Chondrocyte (in vitro differentiated cells): ENCODE data around the gene SERINC5. TPM values are rescaled to one million over a fixed set of nuclear protein-coding genes. Genes with fewer than 3 reads are reported as not detected.

Experiments
- DNase-seq: peaks from one replicate; pipeline ENCODE4 v3.0.0; 2021; ENCODE audit warnings: mixed read lengths, low spot score
- H3K27ac Mint-ChIP-seq: one replicate; pipeline ENCODE4 v1.8.0; 2021; ENCODE audit warnings: mild to moderate bottlenecking, moderate library complexity, mixed read lengths; ENCODE audit not compliant: unreplicated experiment
- H3K27me3 Mint-ChIP-seq: 2 replicates; pipeline ENCODE4 v1.8.0; 2021; ENCODE audit warnings: low read depth, mixed read lengths
- H3K36me3 Mint-ChIP-seq: 2 replicates; pipeline ENCODE4 v1.8.0; 2021; ENCODE audit warnings: low read depth, mixed read lengths
- H3K4me1 Mint-ChIP-seq: 2 replicates; pipeline ENCODE4 v1.8.0; 2021; ENCODE audit warnings: low read depth, mild to moderate bottlenecking, mixed read lengths
- H3K4me3 Mint-ChIP-seq: one replicate; pipeline ENCODE4 v1.8.0; 2021; ENCODE audit warnings: mild to moderate bottlenecking, moderate library complexity, mixed read lengths; ENCODE audit not compliant: unreplicated experiment
- H3K9me3 Mint-ChIP-seq: 2 replicates; pipeline ENCODE4 v1.8.0; 2021; ENCODE audit warnings: low read depth, mixed read lengths
- CTCF ChIP-seq: fragments of 200-600 bp; sonication (generic); IDR thresholded peaks from 2 replicates; pipeline ENCODE4 v1.5.0; 2021; ENCODE audit warnings: antibody characterized with exemption, mild to moderate bottlenecking, moderate library complexity
- total RNA-seq: library from RNA; stranded (reverse); gene quantifications from 3 replicates; pipeline ENCODE4 v1.2.1, GENCODE V29; 2021

Gene SERINC5
- total RNA-seq, 1 donor from 2014 or later: 41.5 TPM

DNA sequence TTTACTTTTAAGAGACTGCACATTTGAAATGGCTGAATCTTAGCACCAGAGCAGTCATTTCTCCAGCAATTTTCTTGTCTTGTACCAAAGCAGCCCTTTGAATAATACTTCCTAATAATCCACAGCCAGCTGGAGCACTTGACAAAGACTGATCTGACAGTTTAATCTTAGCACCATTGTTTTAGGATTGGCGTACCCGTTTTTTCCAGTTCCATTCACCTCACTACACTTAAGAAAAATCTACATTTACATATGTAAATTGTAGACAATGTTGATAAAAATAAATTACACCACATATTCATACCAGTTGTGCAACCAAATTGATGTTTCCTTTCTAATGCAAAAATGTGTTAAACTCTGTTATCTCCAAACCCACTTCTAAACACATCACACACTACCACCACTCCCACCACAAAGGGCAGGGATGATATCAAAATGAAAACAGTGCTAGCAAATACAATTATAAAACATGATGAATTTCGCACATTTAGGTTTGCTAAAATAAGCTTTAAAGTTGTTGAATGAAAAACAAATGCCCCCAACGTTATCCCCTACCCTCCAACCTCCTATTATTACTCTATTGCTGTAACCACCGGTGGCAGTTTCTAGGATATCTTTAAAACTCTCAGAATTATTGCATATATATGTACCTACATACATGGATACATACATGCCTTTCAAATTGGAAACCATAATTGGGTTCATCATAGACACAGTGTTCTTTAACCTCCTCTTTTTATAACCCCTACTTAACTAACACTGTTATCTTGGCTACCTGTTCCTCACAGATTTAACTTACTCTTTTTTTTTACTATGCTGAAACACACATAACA lies 21.5 kb downstream of the SERINC5 start:
- Mint-ChIP-seq H3K4me1 (peaks cover 39% of the 10 kb centered on the region), H3K27ac (no peak overlapping the region), H3K27me3 (no peaks in the 10 kb centered on the region), H3K9me3 (no peaks in the 10 kb centered on the region), H3K36me3 (no peaks in the 10 kb centered on the region), H3K4me3 (no peak overlapping the region)
- DNase-seq: no peak
- TF ChIP-seq CTCF: no peak

DNA sequence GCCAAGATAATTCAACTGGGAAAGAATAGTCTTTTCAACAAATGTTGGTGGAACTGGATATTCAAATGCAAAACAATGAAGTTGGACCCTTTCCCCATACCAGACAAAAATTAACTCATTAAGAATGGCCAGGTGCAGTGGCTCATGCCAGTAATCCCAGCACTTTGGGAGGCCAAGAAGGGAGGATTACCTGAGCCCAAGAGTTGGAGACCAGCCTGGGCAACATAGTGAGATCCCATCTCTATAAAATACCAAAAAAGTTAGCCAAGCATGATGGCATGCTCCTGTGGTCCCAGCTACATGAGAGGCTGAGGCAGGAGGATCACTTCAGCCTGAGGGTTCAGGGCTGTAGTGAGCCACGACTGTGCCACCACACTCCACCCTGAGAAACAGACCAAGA lies 24.2 kb downstream of the SERINC5 start:
- peaks cover 35% of the 10 kb centered on the region for H3K4me1 Mint-ChIP-seq
- H3K27me3 Mint-ChIP-seq: no peaks in the 10 kb centered on the region
- no peak for DNase-seq
- H3K27ac Mint-ChIP-seq: peak overlapping the region; percentile 70
- H3K9me3 Mint-ChIP-seq: no peaks in the 10 kb centered on the region
- H3K4me3 Mint-ChIP-seq: no peak overlapping the region
- no peak for TF ChIP-seq CTCF
- H3K36me3 Mint-ChIP-seq: no peaks in the 10 kb centered on the region

- Mint-ChIP-seq H3K4me3 (no peak overlapping the region), H3K27ac (peak overlapping the region; percentile 70), H3K27me3 (no peaks in the 10 kb centered on the region), H3K4me1 (peaks cover 35% of the 10 kb centered on the region), H3K9me3 (no peaks in the 10 kb centered on the region), H3K36me3 (no peaks in the 10 kb centered on the region)
- TF ChIP-seq CTCF: no peak
- DNase-seq: no peak
Observed at GRCh38 chr5:80231243-80231642, 24.6 kb downstream of the SERINC5 start.

GRCh38 chr5:80230269-80230992 lies 25.4 kb downstream of the SERINC5 start:
- TF ChIP-seq CTCF: no peak
- Mint-ChIP-seq H3K4me1 (peaks cover 30% of the 10 kb centered on the region), H3K27ac (no peak overlapping the region), H3K4me3 (no peak overlapping the region), H3K9me3 (no peaks in the 10 kb centered on the region), H3K27me3 (no peaks in the 10 kb centered on the region), H3K36me3 (no peaks in the 10 kb centered on the region)
- DNase-seq: no peak

GRCh38 chr5:80229902-80230255 lies 26.0 kb downstream of the SERINC5 start:
- no peak for DNase-seq
- Mint-ChIP-seq H3K27ac (no peak overlapping the region), H3K4me1 (peaks cover 30% of the 10 kb centered on the region), H3K27me3 (no peaks in the 10 kb centered on the region), H3K36me3 (no peaks in the 10 kb centered on the region), H3K9me3 (no peaks in the 10 kb centered on the region), H3K4me3 (no peak overlapping the region)
- no peak for TF ChIP-seq CTCF
